ENCODE results near the gene ARMC2. TPM values are rescaled to one million over a fixed set of nuclear protein-coding genes. Genes with fewer than 3 reads are reported as not detected.
"Not testable (repeated sequence)": the region's sequence is repeated elsewhere in the genome, so short reads cannot be mapped to it uniquely, and the experiment has no call there.

ARMC2 gene
- polyA plus RNA-seq, 4 donors = 8.9 to 12.8 (median 11.6) TPM

GRCh38 chr6:108866798-108867197, 18.6 kb downstream of the ARMC2 start:
- no peak for DNase-seq (ENCODE audit: low read depth in 4 of 4, low spot score in 3 of 4)

GRCh38 chr6:108868647-108869046, 20.4 kb downstream of the ARMC2 start:
- DNase-seq (ENCODE audit: low read depth in 4 of 4, low spot score in 3 of 4) = no peak

DNA sequence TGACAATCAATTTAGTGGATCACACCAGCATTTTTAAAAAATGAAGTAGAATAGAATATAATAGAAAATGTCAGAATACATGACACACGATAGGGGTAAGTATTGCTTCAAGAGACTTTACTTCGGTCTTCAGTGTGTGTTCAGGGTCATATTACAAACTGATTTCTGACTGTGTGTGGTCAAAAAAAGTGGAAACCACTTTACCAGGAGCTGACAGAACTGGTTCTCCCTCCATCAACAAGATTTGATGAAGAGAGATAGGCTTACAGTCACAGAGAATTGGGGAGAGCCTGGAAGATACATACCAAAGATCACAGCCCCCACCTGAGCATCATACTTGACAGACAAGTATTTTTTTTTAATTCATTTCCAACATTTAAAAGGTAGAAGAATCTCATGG, 21.7 kb downstream of the ARMC2 start:
- no peak for DNase-seq (ENCODE audit: low read depth in 4 of 4, low spot score in 3 of 4)

- DNase-seq (ENCODE audit: low read depth in 4 of 4, low spot score in 3 of 4) = no peak
These were observed 22.1 kb downstream of the ARMC2 start for GRCh38 chr6:108870357-108870756.

DNA sequence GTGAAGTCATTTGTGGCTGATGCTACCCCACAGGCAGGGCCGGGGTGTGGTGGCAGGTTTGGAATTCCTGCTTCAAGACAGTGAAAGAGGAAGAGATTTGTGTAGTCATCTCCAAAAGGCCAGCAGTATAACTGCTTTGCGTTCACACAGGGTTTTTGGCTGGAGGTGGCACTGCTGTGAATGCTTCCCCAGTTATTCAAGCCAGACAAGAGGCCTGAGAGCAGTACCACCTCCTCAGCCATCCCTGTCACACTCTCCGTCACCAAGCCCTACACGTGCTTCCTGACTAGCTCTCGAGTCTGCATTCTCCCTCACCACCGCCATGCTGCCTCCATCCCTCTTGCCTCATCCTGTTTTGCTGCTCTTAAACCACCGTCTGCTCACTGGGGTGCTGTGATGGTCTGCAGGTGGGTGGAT, 23.9 kb downstream of the ARMC2 start:
- DNase-seq (ENCODE audit: low read depth in 4 of 4, low spot score in 3 of 4) = no peak

DNA sequence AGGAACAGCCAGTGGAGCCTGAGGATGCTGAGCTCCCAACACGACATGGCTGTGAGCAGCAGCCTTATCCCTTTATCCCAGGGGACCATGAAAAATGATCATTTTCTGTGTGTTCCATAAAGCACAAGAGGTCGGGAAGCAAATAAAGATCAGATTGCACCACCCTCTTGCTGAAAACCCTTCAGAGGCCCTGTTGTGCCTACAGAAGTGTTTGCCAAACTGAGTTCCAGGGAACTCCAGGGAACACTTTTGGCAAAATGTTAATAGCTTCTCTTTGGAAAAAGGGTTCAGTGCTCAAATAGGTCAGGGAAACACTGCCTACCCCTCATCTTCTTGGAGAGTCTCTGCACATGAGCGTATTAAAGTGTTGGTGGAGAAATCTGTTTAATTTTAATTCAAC, 24.4 kb downstream of the ARMC2 start:
- DNase-seq (ENCODE audit: low read depth in 4 of 4, low spot score in 3 of 4) = no peak

DNA sequence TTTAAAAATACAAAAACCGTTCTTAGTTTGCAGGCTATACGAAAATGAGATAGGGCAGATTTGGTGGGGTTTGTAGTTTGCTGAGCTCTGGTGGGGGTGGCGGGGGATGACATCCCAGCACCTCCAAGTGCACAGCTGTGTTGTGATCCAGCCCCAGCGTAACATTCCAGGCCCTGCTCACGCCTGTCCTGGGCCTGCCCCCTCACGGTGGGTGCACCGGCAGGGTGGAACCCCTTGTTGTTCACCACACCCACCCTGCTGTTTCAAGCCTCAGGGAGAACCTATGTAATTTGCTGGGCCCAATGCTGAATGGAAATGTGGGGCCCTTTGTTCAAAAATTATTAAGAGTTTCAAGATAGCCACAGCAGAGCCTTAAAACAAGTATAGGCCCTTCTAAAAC, 25.0 kb downstream of the ARMC2 start:
- no peak for DNase-seq (ENCODE audit: low read depth in 4 of 4, low spot score in 3 of 4)

DNA sequence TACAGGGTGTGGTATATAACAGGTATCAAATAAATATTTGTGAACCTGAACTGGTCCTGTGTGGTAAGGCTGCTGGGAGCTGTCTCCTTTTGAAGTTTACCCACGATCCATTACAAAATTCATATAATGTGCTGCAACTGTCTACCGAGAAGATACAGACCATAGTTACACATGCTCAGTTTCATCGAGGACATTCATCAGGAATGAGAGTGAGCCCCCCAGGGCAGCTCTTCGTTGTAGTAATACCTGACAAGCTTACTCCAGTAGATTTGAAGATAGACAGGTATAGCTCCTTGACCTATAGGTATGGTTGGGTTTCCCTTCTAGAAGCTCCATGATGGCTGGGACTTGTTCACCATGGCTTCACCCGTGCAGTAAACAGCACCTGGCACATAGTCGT, 25.7 kb downstream of the ARMC2 start:
- DNase-seq (ENCODE audit: low read depth in 4 of 4, low spot score in 3 of 4) = no peak

DNA sequence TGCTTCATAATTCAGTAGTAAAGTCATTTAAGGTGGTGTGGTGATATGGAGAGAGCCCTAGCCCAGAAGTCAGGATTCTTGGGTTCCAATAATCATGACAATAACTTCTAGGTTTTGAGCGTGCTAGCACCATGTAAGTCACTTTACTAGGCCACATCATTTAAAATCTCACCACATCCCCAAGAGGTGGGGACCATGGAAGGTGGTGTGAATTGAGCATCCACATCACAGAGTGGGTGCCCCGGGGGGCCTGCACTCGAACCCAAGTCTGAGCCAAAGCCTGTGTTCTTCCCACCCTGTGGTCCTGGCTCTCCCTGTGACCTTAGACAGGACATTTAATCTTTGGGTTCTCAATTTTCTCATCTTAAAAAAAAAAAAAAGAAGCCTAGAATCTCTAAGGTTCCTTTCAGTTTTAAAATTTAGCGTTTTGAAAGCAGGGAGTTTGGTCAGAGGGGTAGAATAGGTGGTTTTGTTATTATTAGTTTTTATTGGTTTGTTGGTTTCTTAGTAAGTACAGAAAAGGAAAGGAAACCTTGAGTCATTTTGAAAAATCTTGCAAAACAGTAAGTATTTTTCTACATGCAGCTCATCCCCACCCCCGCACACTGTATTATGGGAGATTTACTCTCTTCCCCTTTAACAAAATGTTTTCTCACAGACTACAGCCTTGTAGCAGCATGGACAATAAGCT, 26.4 kb downstream of the ARMC2 start:
- no peak for DNase-seq (ENCODE audit: low read depth in 4 of 4, low spot score in 3 of 4)

- DNase-seq (ENCODE audit: low read depth in 4 of 4, low spot score in 3 of 4) = no peak
These were observed 26.9 kb downstream of the ARMC2 start for GRCh38 chr6:108875161-108875555.

GRCh38 chr6:108877046-108877751, 29.0 kb downstream of the ARMC2 start:
- no peak for DNase-seq (ENCODE audit: low read depth in 4 of 4, low spot score in 3 of 4)

DNA sequence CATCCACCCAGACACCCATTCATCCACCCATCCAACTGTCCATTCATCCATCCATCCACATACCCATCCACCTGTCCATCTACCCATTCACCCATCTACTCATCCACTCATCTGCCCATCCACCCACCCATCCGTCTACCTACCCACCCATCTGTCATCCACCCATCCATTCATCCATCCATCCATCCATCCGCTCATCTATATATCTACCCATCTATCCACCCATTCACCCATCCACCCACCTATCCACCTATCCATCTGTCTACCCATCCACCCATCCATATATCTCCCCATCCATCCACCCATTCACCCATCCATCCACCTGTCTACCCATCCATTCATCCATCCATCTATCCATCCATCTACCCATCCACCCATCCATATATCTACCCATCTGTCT, 30.7 kb downstream of the ARMC2 start:
- DNase-seq (ENCODE audit: low read depth in 4 of 4, low spot score in 3 of 4) = no peak

DNA sequence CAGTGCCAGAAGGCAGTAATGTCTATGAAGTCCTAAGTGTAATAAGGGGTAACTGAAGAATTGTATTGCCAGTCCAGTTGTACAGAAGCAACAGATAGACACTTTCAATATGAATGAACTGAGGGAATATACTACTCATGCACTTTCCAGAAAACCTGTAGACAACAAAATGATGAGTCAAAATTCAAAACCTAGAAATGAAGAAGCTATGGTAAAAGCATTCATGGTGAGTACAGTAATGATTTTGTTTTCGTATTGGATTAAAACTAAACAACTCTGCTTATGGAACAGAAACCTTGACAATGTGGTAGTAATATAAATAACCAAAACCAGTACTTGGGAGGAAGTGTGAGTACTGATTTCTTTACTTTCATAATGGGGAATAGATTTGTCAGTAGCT, 35.0 kb downstream of the ARMC2 start:
- DNase-seq (ENCODE audit: low read depth in 4 of 4, low spot score in 3 of 4) = no peak

DNA sequence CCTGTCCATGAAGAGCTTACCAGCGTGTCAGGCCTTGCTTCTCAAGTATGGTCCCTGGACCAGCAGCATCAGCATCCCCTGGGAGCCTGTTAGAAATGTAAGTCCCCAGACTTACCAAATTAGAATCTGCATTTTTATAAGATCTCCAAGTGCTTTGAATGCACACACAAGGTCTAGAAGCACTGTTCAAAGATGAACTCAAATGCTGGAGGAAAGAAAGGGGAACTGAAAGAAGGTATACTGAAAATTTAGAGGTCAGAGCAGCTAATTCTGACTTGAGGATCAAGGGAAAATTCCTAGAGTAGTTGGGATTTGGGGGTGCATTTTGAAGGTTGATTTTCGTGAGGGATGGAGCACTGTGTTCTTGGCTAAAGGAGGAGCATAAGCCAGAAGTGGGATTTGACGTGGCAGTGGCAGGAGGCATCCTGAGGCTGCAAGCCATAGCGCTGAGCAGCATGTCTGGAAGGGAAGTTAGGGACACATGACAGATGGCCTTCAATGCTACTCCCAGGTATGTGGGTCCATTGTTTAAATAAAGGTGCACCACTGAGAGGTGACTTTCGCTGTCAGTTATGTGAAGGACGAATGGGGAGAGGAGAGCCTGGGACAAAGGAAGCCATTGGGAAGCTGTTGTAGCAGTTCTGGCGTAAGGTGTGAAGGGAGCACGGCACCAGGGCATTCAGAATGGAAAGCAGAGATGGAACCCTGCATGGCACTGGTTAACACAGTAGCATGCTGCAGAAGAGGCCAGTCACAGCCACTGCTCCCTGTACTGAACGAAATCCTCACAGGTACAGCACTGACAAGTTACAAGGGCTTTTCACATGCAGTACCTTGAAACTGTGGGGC, 36.2 kb downstream of the ARMC2 start:
- no peak for DNase-seq (ENCODE audit: low read depth in 4 of 4, low spot score in 3 of 4)

DNA sequence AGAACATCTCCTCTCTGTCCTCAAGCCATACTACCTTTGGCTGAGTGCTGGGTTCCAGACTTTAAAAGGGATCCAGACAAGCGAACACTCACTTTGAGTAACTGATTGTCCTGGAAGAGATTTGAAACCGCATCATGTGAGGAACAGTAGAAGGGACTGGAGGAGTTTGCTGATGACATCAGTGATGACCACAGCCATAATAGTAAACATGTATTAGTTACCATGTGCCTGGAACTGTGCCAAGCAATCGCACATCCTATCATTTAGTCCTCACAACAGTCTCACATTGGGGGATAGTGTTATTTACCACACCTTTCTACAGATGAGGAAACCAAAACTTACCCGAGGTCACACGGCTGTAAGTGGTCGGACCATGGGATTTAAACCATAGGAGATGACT, 39.8 kb downstream of the ARMC2 start:
- DNase-seq (ENCODE audit: low read depth in 4 of 4, low spot score in 3 of 4) = no peak

GRCh38 chr6:108888745-108889144, 40.5 kb downstream of the ARMC2 start:
- DNase-seq (ENCODE audit: low read depth in 4 of 4, low spot score in 3 of 4) = no peak

DNA sequence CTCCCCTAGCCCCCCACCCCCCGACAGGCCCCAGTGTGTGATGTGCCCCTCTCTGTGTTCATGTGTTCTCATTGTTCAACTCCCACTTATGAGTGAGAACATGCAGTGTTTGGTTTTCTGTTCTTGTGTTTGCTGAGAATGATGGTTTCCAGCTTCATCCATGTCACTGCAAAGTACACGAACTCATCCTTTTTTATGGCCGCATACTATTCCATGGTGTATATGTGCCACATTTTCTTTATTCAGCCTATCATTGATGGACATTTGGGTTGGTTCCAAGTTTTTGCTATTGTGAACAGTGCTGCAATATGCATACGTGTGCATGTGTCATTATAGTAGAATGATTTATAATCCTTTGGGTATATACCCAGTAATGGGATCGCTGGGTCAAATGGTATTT, 42.7 kb downstream of the ARMC2 start:
- DNase-seq (ENCODE audit: low read depth in 4 of 4, low spot score in 3 of 4) = not testable (repeated sequence)

DNA sequence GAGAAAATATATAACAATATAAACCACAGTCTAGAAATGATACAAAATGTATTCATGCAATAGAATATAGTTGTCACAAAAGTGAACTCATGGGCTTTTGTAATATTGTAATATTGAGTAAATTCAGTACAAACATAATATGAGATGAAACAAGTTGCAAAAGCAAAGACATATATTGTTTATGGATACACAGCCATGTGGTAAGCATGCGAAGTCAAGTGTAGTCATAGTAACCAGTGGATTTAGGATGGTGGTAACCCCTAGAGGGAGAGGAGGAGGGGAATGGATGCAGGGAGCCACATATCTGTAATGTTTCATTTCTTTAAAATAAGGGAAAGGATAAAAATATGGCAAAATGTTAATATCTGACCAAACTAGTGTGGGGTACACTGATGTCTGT, 47.3 kb downstream of the ARMC2 start:
- DNase-seq (ENCODE audit: low read depth in 4 of 4, low spot score in 3 of 4) = no peak

DNA sequence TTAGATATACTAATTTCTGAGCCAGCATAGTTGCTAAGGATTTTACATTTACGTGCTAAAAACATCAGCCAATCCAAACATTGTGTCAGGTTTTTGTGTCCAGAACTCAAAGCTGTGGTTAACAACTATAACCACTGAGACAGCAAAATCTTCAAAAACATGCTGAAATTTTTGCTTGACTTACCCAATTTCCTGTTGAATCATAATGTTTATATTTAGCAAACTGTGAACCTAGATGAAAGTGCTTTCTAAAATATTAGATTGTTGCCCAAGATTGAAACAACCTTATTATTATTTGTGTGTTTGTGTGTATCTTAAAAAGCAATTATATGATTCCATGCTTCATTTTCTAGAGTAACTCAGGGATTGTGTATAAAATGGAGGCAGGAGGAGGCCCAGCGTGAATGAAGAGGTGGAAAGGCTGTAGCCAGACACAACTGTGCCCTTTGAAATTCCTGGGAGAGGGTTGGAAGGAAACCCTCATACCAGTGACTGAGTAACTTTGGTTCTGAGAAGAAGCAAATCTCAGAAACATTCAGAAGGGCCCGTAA, 48.0 kb downstream of the ARMC2 start:
- DNase-seq (ENCODE audit: low read depth in 4 of 4, low spot score in 3 of 4) = no peak

DNA sequence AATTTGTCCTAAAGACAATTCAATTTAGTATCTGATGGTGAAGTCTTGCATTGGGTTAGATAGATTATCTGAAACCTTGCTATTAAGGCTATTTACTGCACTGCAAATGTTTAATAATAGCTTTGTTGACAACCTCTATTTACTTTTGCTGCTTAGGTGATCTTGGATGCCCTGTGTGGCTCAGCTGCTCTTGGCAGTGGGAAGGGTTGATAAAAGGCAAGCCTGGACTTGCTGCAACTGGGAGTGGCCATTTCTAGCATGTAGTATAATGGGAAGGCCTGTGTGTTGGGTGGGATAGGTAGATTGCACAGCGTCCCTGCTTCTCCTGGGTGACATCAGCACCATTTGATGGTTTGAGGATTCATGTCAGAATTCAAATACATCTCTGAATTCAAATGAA, 49.1 kb downstream of the ARMC2 start:
- DNase-seq (ENCODE audit: low read depth in 4 of 4, low spot score in 3 of 4) = no peak

- no peak for DNase-seq (ENCODE audit: low read depth in 4 of 4, low spot score in 3 of 4)
These were observed 54.2 kb downstream of the ARMC2 start for GRCh38 chr6:108902382-108902792.

Measured in right renal pelvis (tissue), 4 donors.